Measurements from ENCODE around the gene PROC.

The PROC gene

DNA sequence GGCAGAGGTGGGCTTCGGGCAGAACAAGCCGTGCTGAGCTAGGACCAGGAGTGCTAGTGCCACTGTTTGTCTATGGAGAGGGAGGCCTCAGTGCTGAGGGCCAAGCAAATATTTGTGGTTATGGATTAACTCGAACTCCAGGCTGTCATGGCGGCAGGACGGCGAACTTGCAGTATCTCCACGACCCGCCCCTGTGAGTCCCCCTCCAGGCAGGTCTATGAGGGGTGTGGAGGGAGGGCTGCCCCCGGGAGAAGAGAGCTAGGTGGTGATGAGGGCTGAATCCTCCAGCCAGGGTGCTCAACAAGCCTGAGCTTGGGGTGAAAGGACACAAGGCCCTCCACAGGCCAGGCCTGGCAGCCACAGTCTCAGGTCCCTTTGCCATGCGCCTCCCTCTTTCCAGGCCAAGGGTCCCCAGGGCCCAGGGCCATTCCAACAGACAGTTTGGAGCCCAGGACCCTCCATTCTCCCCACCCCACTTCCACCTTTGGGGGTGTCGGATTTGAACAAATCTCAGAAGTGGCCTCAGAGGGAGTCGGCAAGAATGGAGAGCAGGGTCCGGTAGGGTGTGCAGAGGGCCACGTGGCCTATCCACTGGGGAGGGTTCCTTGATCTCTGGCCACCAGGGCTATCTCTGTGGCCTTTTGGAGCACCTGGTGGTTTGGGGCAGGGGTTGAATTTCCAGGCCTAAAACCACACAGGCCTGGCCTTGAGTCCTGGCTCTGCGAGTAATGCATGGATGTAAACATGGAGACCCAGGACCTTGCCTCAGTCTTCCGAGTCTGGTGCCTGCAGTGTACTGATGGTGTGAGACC, at the start of gene PROC:
Gene PROC (plus strand): TSS at position 128 of the 812 bp plus-strand sequence. CDS start 1,516 bp downstream, outside the sequence.
- DNase-seq = no peak

DNA sequence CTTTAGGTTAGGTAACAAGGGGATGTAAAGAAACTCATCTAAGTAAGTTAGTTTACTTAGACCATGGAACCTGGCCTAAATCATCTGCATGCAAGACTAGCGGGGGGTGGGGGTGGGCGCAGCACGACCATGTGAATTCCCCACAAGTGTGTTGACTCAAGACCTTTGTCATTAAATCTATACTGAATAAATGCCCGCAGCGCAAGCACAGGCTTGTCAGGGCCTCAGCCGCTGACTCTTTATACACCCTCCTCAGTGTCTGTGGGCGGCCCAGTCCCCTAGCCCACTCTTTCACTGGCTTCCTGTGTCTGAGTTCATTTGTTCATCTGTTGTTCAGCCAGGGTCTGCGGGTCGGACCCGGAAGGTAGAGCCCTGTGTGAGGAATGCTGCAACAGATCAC, 48.2 kb upstream of the PROC start:
- DNase-seq = no peak

DNA sequence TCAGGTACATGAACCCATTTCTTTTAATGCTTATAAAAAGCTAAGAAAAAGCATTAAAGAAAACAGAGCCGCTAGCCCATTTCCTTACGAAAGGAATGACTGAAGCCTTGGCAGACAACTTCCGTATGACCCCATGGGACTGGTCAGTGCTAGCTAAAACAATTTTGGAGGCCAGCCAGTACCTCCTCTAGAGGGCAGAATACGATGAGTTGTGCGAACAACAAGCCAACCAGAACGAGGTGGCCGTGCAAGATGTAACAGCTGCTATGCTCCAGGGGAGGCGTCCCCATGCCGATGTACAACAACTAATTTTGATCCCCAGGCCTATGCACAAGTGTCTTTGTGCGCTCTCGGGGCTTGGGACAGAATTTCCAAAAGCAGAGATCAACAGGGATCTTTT, 47.2 kb upstream of the PROC start:
- no peak for DNase-seq

DNA sequence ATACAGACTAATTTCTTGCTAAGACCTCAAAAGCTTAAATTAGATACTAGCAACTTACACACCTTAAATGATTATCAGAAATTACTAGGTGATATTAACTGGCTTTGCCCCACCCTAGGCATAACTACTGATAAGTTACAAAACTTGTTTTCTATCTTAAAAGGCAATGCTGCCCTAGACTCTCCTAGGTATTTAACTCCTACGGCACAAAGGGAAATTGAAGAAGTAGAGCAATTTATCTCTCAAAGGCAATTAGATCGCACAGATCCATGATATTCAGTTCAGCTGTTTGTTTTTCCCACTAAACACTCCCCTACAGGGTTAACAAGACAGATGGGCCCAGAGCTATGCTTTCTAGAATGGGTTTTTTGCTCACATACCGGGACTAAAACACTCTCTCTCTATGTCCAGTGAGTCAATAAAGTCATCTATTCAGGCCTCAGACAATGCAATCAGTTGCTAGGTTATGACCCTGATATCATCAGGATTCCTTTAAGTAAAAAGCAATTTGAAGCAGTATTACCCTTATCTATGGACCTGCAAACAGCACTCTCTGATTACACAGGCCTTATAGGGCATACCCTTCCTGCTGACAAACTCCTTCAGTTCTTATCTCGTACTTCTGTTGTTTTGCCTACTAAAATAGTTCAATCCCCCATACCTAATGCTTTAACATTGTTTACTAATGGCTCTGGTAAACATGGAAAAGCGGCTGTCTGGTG, 44.7 kb upstream of the PROC start:
- no peak for DNase-seq

DNA sequence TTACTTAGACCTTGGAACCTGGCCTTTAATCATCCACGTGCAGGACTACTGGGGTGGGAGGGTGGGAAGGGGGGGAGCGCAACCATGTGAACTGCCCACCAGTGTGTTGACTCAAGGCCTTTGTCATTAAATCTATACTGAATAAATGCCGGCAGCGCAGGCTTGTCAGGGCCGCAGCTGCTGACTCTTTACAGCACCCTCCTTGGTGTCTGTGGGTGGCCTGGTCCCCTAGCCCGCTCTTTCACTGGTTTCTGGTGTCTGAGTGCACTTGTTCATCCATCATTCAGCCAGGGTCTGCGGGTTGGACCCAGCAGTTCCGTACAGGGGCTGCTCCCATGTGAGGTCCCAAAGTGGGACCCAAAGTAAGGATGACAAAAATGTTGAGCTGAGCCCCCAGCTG, 42.0 kb upstream of the PROC start:
- DNase-seq = no peak

DNA sequence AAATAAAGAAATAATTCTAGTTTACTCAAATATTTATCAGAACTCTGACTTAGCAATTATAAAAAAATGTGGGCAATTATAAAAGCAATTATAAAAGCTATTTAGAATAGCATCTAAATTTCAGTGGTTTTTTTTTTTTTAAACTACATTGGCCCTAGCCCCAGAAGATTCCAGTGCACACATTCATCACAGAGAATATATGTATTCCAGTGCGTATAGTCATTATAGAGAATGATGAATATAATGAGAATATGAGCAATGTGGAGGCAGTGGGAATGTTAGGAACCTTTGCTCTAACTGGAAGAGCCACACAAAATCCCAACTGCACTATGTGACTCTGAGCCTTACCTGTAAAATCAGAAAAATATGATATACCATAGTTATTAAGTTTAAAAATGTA, 41.0 kb upstream of the PROC start:
- no peak for DNase-seq

DNA sequence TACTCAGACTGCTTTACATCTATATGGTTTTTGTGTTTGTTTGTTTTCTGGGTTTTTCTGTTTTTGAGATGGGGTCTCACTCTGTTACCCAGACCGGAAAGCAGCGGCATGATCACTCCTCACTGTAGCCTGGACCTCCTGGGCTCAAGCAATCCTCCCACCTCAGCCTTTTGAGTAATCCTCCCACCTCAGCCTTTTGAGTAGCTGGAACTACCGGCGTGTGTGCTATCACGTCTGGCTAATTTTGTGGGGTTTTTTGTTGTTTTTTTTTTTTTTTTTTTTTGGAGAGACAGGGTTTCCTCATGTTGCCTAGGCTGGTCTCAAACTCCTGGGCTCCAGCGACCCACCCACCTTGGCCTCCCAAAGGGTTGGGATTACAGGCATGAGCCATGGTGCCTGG, 39.5 kb upstream of the PROC start:
- no peak for DNase-seq

DNA sequence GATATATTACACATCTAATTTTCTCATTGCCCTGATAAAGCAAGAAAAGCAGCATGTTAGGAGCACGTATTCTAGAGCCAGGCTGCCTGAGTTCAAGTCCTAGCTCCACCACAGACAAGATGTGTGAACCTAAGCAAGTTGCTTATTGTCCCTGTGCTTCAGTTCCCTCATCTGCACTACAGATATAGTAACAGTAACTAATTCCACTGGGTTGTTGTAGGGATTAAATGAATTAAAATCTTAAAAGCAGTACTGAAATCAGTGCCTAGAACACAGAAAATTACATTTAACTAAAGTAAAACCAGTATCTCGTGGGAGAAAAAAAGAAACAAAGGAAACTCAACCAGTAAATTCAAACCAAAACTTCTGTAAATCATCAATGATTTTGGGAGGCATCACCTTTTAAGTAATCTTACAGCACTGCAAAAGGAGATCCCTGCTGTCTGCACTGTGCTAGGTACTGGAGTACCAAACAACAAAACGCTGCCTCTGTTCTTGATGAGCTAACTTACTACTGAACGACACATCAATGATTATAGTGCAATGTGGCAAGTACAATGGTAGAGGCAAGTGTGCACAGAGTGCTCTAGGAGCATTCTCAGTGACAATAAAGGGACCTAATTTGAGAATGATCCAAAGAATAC, 38.4 kb upstream of the PROC start:
- no peak for DNase-seq

DNA sequence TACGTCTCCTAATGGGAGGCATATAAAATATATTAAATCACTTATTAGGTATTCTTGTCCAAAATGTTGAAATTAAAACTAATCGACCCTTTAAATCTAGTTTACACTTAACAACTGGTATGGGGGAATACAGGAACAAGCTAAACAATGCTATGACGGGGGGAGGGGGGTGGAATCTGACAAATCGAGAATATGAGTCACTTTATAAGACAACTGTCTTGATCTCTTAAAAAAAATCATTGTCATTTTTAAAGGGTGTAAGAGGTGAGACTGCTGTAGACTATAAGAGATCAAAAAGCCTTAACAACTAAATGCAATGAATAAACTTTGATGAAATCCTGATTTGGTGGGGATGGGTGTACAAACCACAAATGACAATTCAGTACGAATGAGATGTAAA, 36.5 kb upstream of the PROC start:
- no peak for DNase-seq

DNA sequence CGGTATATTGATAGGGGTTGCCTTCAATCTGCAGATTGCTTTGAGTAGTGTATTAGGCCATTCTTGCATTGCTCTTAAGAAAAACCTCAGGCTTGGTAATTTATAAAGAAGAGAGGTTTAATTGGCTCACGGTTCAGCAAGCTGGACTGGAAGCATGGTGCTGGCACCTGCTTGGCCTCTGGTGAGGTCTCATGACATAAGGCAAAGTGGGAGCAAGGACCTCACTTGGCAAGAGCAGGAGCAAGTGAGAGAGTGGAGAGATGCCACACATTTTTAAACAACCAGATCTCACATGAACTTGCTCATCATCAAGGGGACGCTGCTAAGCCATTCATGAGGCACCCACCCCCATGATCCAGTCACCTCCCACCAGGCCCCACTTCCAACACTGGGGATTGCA, 35.4 kb upstream of the PROC start:
- no peak for DNase-seq

DNA sequence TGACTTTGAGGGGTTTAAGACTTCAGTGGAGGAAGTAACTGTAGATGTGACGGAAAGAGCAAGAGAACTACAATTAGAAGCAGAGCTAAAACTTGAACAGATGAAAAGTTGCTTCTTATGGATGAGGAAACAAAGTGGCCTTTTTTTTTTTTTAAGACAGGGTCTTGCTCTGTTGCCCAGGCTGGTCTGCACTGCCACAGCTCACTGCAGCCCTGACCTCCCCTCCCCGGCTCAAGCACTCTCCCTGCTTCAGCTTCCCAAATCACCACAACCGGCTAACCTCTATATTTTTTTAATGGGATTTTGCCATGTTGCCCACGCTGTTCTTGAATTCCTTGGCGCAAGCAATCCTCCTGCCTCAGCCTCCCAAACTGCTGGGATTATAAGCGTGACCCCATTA, 33.7 kb upstream of the PROC start:
- no peak for DNase-seq

DNA sequence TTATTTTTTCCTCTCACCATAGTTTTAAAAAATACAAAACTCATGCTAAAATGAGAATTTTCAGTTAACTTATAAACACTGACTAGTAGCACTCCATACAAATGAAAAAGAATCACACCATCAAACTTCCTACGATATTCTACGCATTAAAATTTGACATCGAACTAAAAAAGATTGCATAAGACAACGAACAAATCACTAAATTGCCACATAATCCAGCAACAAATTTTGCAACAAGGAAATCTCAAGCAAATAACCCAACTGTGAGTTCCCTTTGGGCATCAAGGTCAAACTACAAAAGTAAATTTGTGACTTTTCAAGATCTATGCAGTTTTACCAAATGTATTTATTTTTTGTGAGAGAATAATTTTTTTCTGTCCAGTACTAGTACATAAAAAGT, 32.0 kb upstream of the PROC start:
- DNase-seq = no peak

DNA sequence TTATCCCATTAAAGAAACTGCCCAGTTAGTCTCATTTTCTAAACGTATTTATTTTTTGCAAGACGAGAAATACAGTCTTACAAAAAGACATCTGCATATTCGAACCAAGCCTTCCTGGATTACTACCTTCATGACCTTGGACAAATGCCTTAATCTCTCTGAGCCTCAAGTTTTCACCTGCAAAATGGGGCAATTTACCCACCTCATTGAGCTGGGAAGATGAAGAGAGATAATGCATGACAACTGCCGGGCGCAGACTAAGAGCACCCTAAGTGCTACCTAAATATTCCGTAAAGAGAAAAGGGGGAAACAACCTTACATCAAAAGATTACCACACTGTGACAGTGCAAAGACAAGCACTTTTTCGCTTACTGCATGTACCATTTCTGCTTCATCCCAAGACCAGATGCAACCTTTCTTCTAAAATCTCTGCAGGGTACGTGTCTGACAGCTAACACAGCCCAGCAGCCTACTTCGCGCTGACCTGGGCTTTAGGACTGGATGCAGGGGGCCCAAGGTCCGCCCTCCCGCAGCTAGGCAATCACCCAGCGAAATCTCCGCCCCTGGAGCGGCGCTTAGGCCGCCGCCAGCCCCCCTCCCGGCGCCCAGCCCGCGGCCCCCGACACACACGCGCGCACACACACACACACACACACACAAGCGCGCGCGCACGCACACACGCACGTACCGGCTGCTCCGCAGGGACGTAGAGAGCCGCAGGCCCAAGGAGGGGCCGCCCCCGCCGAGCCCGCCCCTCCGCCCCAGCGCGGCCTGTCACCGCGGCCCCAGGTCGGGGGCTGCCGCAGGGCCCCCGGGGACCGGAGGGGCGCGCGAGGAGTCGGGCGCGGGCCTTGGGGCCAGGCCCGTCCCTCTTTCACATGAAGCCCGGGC, 31.2 kb upstream of the PROC start:
- DNase-seq = peak; percentile 86

DNA sequence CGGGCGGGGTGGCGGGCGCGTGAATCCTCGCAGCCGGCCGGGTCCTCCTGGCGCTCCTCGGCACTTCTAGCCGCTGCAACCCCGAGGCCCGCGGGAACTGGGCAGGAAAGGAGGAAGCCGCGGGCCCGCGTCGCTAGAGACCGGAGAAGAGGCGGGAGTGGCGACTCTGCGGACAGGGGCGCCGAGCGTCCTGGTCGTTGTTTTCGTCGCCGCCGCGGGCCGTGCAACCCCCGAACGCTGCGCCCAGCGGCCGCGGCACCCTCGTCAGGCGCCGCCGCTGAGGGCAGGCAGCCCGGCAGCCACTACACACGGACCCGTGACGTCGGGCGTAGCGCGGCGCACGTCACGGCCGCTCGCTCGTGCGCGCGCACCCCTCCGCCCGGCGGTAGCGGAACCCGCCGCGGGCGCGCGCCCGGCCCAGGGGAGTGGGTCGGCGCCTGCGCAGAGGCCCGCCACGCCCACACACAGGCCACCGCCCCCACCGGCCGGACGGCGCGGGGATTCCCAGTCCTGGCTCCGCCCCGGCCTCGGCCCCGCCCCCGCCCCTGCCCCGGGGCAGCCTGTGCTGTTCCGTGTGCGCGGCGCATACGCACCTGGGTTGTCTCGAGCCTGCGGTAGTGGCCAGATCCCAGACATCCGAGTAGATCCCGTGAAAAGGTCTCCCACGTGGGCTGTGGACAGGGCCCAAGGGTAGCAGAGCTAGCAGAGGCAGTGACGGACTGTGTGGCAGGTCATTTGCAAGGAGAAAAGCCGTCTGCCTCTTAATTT, 30.4 kb upstream of the PROC start, which contains the start of gene MAP3K2:
Gene MAP3K2 (minus strand): TSS at position 321 of the 768 bp plus-strand sequence. CDS start 44,846 bp downstream, outside the sequence.
- DNase-seq = peak; percentile 97

DNA sequence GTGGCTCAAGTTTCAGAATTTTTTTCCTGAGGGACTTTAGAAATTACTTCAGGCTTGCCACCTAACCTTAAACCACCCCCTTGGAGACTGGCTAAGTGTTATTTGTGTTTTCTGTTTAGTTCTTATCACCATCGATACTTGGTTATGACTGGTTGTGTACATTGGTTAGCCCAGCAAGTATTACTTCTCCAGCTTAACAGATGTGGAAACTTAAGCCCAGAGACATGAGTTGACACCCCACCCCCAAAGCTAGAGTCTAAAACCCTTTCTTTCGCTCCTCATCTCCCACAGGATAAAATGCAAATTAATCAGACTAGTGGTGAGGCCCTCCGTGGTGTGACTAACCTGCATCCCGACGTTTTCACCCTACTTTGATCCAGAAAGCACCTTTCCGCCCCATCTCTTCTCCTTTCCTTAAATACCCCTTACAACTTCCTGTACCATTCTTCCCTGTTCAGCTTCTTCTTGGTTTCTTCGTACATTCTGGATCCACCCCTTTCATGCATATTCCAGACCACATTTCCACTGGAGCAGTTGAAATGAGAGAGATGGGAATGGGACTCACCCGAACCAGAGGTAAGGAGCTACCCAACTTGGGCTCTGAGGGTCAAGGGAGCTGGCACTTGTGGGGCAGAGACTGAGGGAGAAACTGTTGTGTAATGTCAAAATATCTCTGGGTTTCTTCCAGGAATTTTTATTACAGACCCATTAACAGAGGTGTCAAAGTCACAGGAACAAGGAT, 29.6 kb upstream of the PROC start:
- DNase-seq = no peak

DNA sequence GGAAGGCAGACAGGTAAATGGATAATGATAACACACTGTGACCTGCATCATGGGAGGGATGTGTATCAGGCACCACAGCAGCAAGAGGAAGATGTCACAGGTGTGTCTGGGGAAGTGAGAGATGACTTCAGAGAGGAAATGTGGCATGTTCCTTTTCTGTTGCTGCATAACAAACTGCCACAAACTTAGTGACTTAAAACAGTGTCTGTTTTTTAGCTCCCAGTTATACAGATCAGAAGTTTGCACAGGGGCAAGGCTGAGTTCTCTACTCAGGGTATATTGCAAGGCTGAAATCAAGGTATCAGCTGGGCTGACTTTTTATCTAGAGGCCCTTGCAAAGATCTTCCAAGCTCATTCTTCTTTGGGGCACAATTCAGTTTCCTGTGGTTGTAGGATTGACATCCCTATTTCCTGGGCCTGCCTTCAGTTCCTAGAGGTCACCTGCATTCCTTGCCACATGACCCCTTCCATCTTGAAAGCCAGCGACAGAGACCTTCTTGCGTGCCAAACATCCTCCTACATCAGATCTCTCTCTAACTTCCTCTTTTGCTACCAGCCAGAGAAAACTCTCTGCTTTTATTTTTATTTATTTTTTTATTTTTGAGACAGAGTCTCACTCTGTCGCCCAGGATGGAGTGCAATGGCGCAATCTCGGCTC, 28.3 kb upstream of the PROC start:
- DNase-seq = peak; percentile 53

DNA sequence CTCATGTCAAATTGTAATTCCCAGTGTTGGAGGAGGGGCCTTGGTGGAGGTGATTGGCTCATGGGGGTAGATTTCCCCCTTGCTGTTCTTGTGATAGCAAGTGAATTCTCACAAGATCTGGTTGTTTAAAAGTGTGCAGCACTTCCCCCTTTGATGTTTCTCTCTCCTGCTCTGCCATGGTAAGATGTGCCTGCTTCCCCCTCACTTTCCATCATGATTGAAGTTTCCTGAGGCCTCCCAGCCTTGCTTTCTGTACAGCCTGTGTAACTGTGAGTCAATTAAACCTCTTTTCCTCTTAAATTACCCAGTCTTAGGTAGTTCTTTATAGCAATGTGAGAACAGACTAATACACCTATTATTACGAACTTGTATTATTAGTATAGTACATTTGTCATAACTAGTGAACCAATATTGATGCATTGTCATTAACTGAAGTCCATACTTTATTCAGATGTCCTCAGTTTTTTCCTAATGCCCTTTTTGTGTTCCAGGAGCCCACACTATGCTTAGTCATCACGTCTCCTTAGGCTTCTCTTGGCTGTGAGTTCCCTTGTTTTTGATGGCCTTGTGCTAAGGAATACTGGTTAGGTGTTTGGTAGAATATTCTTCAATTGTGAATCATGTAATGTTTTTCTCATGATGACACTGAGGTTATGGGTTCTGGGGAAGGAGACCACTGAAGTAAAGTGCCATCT, 25.9 kb upstream of the PROC start:
- DNase-seq = no peak

DNA sequence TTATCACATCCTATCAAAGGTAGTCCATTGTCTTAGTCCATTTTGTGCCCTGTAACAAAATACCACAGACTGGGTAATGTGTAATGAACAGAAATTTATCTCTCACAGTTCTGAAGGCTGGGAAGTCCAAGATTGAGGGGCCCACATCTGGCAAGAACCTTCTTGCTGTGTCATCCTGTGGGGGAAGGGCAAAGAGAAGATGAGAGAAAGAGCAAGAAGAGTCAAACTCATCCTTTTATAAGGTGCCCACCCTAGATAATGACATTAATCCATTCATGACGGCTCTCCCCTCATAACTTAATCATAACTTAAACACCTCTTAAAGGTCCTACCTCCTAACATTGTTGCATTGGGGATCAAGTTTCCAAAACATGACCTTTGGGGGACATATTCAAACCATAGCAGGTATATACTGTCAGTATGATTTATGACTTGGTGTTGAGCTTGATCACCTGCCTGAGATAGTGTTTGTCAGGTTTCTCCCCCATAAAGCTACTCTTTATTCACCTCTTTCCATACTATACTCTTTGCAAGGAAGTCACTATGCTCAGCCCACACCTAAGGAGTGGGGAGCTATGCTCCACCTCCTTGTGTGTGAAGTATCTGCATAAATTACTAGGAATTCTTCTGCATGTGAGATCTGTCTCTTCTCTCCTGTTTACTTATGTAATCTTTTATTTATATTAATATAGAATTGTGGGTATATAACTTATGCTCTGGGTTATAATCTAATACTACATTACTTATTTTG, 25.2 kb upstream of the PROC start:
- no peak for DNase-seq

DNA sequence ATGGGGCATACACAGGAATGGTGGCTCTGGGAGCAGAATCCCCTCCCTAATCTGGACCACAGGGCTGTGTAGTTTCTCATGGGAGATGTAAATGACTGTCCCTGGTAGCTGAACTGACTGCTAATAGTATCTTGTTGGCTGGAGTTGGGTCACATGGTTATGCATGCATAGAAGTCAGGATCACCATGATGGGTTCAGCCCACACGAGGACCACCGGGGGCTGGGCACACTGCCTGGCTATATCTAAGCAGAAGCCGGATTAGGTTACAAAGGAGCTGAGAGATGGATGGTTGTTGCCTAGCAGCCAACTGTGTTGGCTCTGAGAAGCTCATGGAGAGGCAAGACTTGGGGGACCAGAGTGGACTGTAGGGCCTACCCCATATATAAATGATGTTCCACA, 23.7 kb upstream of the PROC start:
- DNase-seq = no peak
